DMS 273 treated with DMSO at 0.1 percent for 48 hours (cell line): ENCODE data around the gene ALAS1.

Source experiments
- DNase-seq: peaks from one replicate; lab custom pipeline; 2025; lab: John Stamatoyannopoulos, UW

The ALAS1 gene

GRCh38 chr3:52221141-52221562, 23.2 kb downstream of the ALAS1 start:
- no peak for DNase-seq

- DNase-seq, result no peak
These were observed 23.8 kb downstream of the ALAS1 start for GRCh38 chr3:52221563-52222318.

GRCh38 chr3:52222319-52223221, 24.6 kb downstream of the ALAS1 start:
- no peak for DNase-seq

GRCh38 chr3:52223449-52224408, 25.8 kb downstream of the ALAS1 start:
- no peak for DNase-seq

- DNase-seq, result no peak
These were observed 27.7 kb downstream of the ALAS1 start, which contains the start of gene TLR9 for GRCh38 chr3:52225452-52226228. Gene TLR9 (minus strand): TSS chr3:52225645. CDS start chr3:52225529, 116 bp downstream.

GRCh38 chr3:52226229-52226817, 28.4 kb downstream of the ALAS1 start:
- DNase-seq, result no peak

GRCh38 chr3:52227117-52227516, 29.2 kb downstream of the ALAS1 start:
- DNase-seq, result no peak

- no peak for DNase-seq
These were observed 29.8 kb downstream of the ALAS1 start for GRCh38 chr3:52227766-52228165.

- DNase-seq, result no peak
These were observed 30.3 kb downstream of the ALAS1 start for GRCh38 chr3:52228266-52228665.

GRCh38 chr3:52228751-52229291, 30.9 kb downstream of the ALAS1 start:
- DNase-seq, result no peak

GRCh38 chr3:52229656-52230055, 31.7 kb downstream of the ALAS1 start:
- no peak for DNase-seq

GRCh38 chr3:52230461-52230860, 32.5 kb downstream of the ALAS1 start:
- no peak for DNase-seq

GRCh38 chr3:52230889-52231499, 33.0 kb downstream of the ALAS1 start:
- no peak for DNase-seq

GRCh38 chr3:52231502-52232278, 33.7 kb downstream of the ALAS1 start:
- no peak for DNase-seq

- DNase-seq, result no peak
These were observed 34.5 kb downstream of the ALAS1 start for GRCh38 chr3:52232279-52233107.

- no peak for DNase-seq
These were observed 35.2 kb downstream of the ALAS1 start for GRCh38 chr3:52233108-52233591.

GRCh38 chr3:52233968-52234367, 36.0 kb downstream of the ALAS1 start:
- no peak for DNase-seq
